OCI-LY7 (cell line): Measurements from ENCODE around the gene IQCK. TPM values are rescaled to one million over a fixed set of nuclear protein-coding genes. Genes with fewer than 3 reads are reported as not detected.

ENCODE experiments used
- BruUV-seq: library from RNA; stranded (reverse); fragments of 400-500 nt; replicated peaks from 2 replicates; lab custom pipeline; 2021; lab: Mats Ljungman, UMichigan
- CTCF ChIA-PET: fragments of 300-600 bp; sonication (Branson Sonifier 250); formaldehyde crosslinking; loops from one replicate; lab custom pipeline; 2022; ENCODE audit warnings: antibody characterized with exemption; ENCODE audit not compliant: unreplicated experiment; lab: Charles Lee
- POLR2A ChIA-PET: fragments of 300-600 bp; sonication (Branson Sonifier 250); formaldehyde crosslinking; loops from one replicate; lab custom pipeline; 2022; ENCODE audit warnings: antibody characterized with exemption; lab: Charles Lee
- DNase-seq: peaks from one replicate; pipeline ENCODE4 v3.0.0-alpha.2; 2015; ENCODE audit warnings: low spot score
- H2AFZ ChIP-seq: fragments of 200-600 bp; sonication (generic), shearing (Covaris generic); 2 replicates; pipeline ENCODE4 v1.6.1; 2014; ENCODE audit warnings: mild to moderate bottlenecking, antibody characterized with exemption, low read length, moderate library complexity
- H3K27ac ChIP-seq: fragments of 200-600 bp; sonication (generic); 2 replicates; pipeline ENCODE4 v1.5.1; 2014; ENCODE audit warnings: mixed run types, low read depth, mild to moderate bottlenecking, moderate library complexity, low read length, inconsistent platforms; ENCODE audit not compliant: poor library complexity, severe bottlenecking
- H3K36me3 ChIP-seq: fragments of 200-600 bp; sonication (generic); 2 replicates; pipeline ENCODE4 v1.6.1; 2014; ENCODE audit warnings: mild to moderate bottlenecking, antibody characterized with exemption, low read length, moderate library complexity, mixed read lengths; ENCODE audit not compliant: insufficient read depth
- H3K4me1 ChIP-seq: fragments of 200-600 bp; sonication (generic); 2 replicates; pipeline ENCODE4 v1.5.1; 2014; ENCODE audit warnings: mild to moderate bottlenecking, low read length; ENCODE audit not compliant: insufficient read depth, poor library complexity, severe bottlenecking
- H3K4me2 ChIP-seq: fragments of 200-600 bp; sonication (generic); 2 replicates; pipeline ENCODE4 v1.6.1; 2014; ENCODE audit warnings: mild to moderate bottlenecking, low read length
- H3K4me3 ChIP-seq: fragments of 200-600 bp; sonication (generic); 2 replicates; pipeline ENCODE4 v1.5.1; 2014; ENCODE audit warnings: mild to moderate bottlenecking, low read depth, low read length; ENCODE audit not compliant: poor library complexity, severe bottlenecking
- H3K79me2 ChIP-seq: fragments of 200-600 bp; sonication (generic); 2 replicates; pipeline ENCODE4 v1.6.1; 2016; ENCODE audit warnings: low read depth, mild to moderate bottlenecking, low read length, moderate library complexity, mixed read lengths; ENCODE audit not compliant: insufficient read depth
- H3K9me2 ChIP-seq: fragments of 200-600 bp; sonication (generic); 2 replicates; pipeline ENCODE4 v1.6.1; 2016; ENCODE audit warnings: mild to moderate bottlenecking, low read length, mixed read lengths; ENCODE audit not compliant: insufficient read depth
- H3K9me3 ChIP-seq: fragments of 200-600 bp; sonication (generic); 2 replicates; pipeline ENCODE4 v1.6.1; 2014; ENCODE audit warnings: mild to moderate bottlenecking, mixed run types, low read length, mixed read lengths
- H4K20me1 ChIP-seq: fragments of 200-600 bp; sonication (generic); 2 replicates; pipeline ENCODE4 v1.6.1; 2014; ENCODE audit warnings: mild to moderate bottlenecking, antibody characterized with exemption, low read length, moderate library complexity, mixed read lengths; ENCODE audit not compliant: insufficient read depth
- EZH2phosphoT487 ChIP-seq: fragments of 200-600 bp; sonication (generic); IDR thresholded peaks from 2 replicates; pipeline ENCODE4 v1.6.1; 2018; ENCODE audit warnings: low read depth, borderline replicate concordance, mild to moderate bottlenecking, mixed run types, antibody characterized with exemption, low read length, moderate library complexity, mixed read lengths
- intact Hi-C: fragments of 100-400 bp; cut with micrococcal nuclease; formaldehyde crosslinking; loops from one replicate; pipeline ENCODE4 v1.10.0; 2022; ENCODE audit not compliant: unreplicated experiment
- total RNA-seq, 2 experiments: library from RNA; depleted of rRNA in 1 of 2; stranded (reverse); fragments of >200 nt in 1 of 2; shearing (Covaris generic) in 1 of 2; gene quantifications; 2 replicates each; pipeline ENCODE4 v1.2.3, GENCODE V29; 2014 to 2022
- TF ChIP-seq, protein P1 (sequence below): fragments of 200-600 bp; sonication (generic); conservative IDR thresholded peaks from 2 replicates; pipeline ENCODE4 v1.5.1; 2014; ENCODE audit warnings: mild to moderate bottlenecking, antibody characterized with exemption, low read length, moderate library complexity, mixed read lengths

Gene IQCK
- total RNA-seq, 2 experiments from 2014 or later = 2.2 to 4.3 TPM

DNA sequence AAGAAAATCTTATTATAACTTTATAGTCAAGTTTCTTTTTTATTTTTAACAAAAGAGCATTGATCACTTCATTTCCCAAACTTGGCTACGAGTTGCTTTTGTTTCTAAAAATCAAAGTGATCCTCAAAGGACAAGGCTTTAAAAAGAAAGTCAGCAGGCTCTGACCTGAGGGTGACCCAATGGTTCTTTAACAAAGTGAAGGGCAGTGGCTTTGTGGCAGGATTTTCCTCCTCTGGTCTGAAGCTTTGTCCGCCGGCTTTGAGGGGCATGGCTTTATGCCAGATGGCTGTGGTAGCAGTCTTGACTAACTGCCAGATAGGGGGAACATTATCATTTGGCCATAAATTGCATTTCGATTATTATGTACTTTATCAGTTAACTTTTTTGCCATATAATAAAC is 28.5 kb downstream of the IQCK start:
- H3K27ac ChIP-seq = no peak overlapping the region
- no peak overlapping the region for H3K4me3 ChIP-seq
- H3K9me2 ChIP-seq = no peaks in the 10 kb centered on the region
- no peaks in the 10 kb centered on the region for H3K4me1 ChIP-seq
- no peak for DNase-seq
- no TSS peak for BruUV-seq
- H3K79me2 ChIP-seq = no peaks in the 10 kb centered on the region
- H3K9me3 ChIP-seq = no peaks in the 10 kb centered on the region
- no peaks in the 10 kb centered on the region for H4K20me1 ChIP-seq
- POLR2A ChIA-PET = no interaction called here
- no peak overlapping the region for H2AFZ ChIP-seq
- no peak overlapping the region for H3K4me2 ChIP-seq
- intact Hi-C loops = no loop called here
- TF ChIP-seq, protein P1, sequence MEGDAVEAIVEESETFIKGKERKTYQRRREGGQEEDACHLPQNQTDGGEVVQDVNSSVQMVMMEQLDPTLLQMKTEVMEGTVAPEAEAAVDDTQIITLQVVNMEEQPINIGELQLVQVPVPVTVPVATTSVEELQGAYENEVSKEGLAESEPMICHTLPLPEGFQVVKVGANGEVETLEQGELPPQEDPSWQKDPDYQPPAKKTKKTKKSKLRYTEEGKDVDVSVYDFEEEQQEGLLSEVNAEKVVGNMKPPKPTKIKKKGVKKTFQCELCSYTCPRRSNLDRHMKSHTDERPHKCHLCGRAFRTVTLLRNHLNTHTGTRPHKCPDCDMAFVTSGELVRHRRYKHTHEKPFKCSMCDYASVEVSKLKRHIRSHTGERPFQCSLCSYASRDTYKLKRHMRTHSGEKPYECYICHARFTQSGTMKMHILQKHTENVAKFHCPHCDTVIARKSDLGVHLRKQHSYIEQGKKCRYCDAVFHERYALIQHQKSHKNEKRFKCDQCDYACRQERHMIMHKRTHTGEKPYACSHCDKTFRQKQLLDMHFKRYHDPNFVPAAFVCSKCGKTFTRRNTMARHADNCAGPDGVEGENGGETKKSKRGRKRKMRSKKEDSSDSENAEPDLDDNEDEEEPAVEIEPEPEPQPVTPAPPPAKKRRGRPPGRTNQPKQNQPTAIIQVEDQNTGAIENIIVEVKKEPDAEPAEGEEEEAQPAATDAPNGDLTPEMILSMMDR = no peak
- TF ChIP-seq EZH2phosphoT487 = no peak
- CTCF ChIA-PET = no interaction called here
- no peaks in the 10 kb centered on the region for H3K36me3 ChIP-seq

DNA sequence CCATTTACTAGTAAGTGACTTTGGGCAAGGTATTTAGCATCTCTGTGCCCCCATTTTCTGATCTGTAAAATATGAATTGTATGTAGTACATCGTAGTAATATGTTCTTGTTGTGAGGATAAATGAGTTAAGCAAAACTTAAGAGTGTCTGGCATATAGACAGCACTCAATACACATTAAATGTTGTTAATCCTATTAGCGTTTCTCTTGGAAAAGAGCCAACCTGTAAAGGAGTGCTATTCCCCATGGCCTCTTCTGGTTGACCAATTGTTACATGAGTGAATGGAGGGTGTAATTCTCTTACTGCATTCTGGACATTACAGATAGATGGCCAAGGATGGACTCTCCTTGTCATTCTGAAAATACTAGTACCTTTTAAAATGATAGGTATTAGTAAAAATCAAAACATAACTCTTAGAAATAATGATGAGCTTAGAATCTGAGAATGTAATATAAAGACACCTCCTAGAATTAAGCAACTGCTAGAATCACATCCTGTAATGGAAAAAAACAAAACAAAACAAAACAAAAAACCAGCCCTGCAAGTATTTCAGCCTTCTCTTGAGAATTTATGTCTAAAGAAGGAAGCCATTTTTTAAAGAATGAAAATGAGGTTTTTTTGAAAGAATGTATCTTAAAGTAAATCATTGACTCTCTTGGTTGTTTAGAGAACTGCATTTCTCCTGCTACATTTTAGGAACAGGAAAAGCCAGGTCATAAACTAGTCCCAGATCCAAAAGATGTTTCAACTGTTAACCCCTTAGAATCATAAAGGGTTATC is 30.5 kb downstream of the IQCK start:
- H4K20me1 ChIP-seq = no peaks in the 10 kb centered on the region
- no TSS peak for BruUV-seq
- no peak overlapping the region for H3K4me3 ChIP-seq
- H3K36me3 ChIP-seq = no peaks in the 10 kb centered on the region
- CTCF ChIA-PET = no interaction called here
- no peaks in the 10 kb centered on the region for H3K4me1 ChIP-seq
- no peaks in the 10 kb centered on the region for H3K9me3 ChIP-seq
- H3K79me2 ChIP-seq = no peaks in the 10 kb centered on the region
- no peaks in the 10 kb centered on the region for H3K9me2 ChIP-seq
- H3K4me2 ChIP-seq = no peak overlapping the region
- no peak for TF ChIP-seq EZH2phosphoT487
- TF ChIP-seq, protein P1 = no peak
- no peak for DNase-seq
- no peak overlapping the region for H3K27ac ChIP-seq
- H2AFZ ChIP-seq = no peak overlapping the region
- intact Hi-C loops = no loop called here
- POLR2A ChIA-PET = no interaction called here

DNA sequence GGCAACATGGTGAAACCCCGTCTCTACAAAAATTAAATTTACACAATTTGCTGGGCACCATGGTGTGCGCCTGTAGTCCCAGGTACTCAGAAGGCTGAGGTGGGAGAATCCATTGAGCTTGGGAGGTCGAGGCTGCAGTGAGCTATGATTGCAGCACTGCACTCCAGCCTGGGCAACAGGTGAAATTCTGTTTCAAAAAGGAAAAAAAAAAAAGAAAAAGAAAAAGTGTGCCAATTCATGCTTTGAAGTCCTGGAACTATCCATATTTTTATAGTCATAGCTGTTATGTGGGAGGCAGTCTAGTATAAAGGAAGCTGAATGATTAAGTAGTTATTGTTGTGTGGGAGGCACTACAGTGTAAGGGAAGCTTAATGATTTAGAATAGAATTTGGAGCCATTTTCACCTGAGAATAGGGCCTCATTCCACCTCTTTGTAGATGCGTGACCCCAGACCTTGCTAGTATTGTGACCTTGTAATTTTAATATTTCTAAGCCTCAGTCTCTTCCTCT is 31.6 kb downstream of the IQCK start:
- TF ChIP-seq, protein P1 = no peak
- no peak for TF ChIP-seq EZH2phosphoT487
- Histone ChIP-seq H3K27ac (no peak overlapping the region), H4K20me1 (no peaks in the 10 kb centered on the region), H2AFZ (no peak overlapping the region), H3K4me1 (no peaks in the 10 kb centered on the region), H3K4me3 (no peak overlapping the region), H3K4me2 (no peak overlapping the region), H3K9me2 (no peaks in the 10 kb centered on the region), H3K9me3 (no peaks in the 10 kb centered on the region), H3K36me3 (no peaks in the 10 kb centered on the region), H3K79me2 (no peaks in the 10 kb centered on the region)
- BruUV-seq = no TSS peak
- CTCF ChIA-PET = no interaction called here
- intact Hi-C loops = no loop called here
- POLR2A ChIA-PET = interaction anchor here (0.6 kb wide), 1 partner anchor 15 kb away, joined by 3 read pairs; no protein-coding TSS in a partner anchor
- DNase-seq = no peak
